HG02840 (cell line): Measurements from ENCODE around the gene SHD.
"Not testable (repeated sequence)": the region's sequence is repeated elsewhere in the genome, so short reads cannot be mapped to it uniquely, and the experiment has no call there.

Experiments
- ATAC-seq: cut with Tn5 transposase; IDR thresholded peaks from one replicate; pipeline ENCODE4 v1.9.1; 2021; ENCODE audit warnings: mild to moderate bottlenecking, moderate library complexity, moderate number of reproducible peaks; ENCODE audit not compliant: unreplicated experiment, low FRiP score

The SHD gene

DNA sequence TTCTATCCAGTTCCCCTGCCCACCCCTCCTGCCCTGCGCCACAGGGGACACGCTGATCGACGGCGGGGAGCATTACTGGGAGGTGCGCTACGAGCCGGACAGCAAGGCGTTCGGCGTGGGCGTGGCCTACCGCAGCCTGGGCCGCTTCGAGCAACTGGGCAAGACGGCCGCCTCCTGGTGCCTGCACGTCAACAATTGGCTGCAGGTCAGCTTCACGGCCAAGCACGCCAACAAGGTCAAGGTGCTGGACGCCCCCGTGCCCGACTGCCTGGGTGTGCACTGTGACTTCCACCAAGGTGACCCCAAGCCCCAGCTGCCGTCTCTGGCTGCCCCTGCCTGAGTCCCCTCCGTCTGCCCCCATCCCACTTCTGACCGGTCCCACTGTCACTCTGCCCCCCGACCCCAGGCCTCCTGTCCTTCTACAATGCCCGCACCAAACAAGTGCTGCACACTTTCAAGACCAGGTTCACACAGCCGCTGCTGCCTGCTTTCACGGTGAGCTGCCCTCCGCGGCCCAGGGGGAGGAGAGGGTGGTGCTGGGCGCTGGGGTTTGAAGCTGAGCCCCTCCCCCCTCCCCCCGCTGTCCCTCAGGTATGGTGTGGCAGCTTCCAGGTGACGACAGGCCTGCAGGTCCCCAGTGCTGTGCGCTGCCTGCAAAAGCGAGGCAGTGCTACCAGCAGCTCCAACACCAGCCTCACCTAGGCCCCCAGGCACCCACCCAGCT, 44.0 kb downstream of the SHD start:
- ATAC-seq: no peak

GRCh38 chr19:4323692-4324091, 44.6 kb downstream of the SHD start:
- ATAC-seq: no peak

GRCh38 chr19:4324228-4324627, 45.2 kb downstream of the SHD start:
- ATAC-seq: no peak

DNA sequence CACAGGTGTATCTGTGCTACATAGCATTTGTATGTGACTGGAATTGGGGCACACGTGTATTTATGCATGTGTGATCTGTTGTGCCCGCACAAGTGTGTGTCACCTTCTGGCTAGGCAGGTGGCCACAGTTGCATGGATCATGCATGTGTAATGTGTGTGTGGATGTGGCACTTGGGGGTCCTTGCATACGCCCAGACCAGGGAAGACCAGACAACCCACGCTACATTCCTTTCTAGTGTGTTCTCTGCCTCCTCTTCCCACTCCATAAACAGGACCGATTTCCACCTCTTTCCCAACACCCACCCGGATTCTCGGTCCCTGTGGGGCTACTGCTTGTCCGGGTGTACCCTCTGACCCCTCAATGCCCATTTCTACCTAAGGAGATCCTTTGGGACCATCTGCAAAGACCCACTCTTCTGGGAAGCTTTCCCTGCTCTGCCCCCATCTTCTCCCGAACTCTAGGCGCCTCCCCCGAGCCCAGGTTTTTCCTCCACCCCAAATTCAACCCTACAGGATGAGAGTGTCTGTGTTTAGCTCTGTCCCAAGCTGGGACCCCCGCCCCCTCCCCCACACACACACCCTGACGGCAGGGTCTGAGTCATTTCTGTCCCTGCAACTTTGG, 47.3 kb downstream of the SHD start:
- ATAC-seq: no peak

DNA sequence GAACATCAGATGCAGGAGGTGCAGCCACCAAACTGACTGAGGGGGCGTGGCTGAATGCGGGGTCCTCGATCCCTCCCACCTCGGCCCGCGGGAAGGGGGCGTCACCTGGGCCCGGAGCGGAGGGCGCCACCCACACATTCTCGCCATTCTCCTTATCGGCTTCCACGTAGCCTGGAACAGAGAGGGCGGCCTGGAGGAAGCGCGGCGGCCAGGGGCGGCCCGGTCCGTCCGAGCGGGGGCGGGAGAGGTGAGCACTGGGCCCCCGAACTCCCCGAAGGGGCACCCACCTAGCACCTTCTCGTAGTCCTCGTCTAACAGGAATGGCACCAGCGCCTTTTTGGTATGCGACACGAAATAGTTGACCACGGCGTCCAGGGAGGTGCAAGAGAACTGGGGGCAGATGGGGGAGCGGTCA, 47.8 kb downstream of the SHD start:
- ATAC-seq: no peak

GRCh38 chr19:4327252-4327876, 48.3 kb downstream of the SHD start:
- no peak for ATAC-seq

- ATAC-seq: peak; percentile 7
These were observed 48.8 kb downstream of the SHD start for GRCh38 chr19:4327877-4328242.

DNA sequence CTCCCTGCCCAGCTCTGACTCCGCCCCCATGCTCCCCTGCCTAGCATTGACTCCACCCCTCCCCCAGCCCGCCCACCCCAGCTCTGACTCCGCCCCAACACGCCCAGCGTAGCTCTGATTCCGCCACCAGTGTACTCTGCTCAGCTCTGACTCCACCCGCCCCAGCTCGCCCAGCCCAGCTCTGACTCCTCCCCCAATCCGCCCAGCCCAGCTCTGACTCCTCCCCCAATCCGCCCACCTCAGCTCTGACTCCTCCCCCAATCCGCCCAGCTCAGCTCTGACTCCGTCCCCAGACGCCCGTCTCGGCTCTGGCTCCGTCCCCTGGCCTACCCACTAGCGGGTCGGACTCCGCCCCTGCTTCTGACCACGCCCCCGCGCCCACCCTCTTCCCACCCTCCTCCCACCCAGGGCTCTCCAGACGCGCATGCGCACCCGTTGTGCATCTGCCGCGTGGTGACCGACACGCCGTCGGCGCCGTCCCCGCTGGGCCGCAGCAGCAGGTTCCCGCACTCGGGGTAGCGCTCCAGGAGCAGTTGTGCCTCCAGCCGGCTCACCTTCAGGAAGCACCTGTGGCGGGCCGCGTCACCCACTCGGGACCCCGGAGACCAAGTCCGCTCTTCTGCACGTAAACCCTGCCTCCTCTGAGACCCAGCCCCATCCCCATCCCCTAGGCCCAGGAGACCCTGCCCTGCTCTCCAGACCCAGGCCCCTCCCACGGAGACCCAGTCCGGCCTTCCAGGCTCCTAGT, 49.4 kb downstream of the SHD start:
- ATAC-seq: peak; percentile 73

- ATAC-seq: not testable (repeated sequence)
These were observed 50.1 kb downstream of the SHD start for GRCh38 chr19:4328991-4329681.

DNA sequence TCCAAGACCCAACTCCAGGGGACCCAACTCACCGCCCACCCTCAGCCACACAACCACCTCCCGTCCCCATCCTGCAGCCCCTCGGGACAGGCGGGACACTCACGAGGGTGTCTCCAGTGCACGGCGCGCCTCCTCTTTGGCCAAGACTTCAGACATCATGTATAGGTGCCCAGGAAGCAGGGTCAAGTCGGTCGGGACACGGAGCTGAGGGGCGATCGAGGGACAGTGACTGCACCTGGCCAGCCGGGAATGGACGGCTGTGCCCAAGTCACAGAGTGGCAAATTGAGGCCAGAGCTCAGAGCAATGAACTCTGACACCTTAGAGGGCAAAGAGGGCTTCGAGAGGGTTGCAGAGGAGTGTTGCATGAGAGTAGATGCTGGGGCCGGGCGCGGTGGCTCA, 50.8 kb downstream of the SHD start:
- ATAC-seq: no peak

DNA sequence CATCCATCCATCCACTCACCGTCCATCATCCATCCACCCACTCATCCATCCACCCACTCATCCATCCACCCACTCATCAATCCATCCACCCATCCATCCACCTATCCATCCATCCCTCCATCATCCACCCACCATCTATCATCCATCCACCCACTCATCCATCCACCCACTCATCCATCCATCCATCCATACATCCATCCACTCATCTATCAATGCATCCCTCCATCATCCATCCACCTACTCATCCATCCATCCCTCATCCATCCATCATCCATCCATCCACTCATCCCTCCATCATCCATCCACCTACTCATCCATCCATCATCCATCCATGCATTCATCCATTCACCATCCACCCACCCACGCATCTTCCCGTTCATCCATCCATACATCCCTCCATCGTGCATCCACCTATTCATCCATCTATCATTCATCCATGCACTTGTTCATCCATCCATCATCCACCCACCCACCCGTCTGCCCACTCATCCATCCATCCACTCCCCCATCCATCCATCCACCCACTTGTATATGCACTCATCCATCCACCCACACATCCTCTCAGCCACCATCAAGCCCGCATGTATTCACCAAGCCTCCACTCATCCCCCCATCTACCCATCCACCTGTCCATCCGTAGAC, 56.0 kb downstream of the SHD start:
- ATAC-seq: no peak

DNA sequence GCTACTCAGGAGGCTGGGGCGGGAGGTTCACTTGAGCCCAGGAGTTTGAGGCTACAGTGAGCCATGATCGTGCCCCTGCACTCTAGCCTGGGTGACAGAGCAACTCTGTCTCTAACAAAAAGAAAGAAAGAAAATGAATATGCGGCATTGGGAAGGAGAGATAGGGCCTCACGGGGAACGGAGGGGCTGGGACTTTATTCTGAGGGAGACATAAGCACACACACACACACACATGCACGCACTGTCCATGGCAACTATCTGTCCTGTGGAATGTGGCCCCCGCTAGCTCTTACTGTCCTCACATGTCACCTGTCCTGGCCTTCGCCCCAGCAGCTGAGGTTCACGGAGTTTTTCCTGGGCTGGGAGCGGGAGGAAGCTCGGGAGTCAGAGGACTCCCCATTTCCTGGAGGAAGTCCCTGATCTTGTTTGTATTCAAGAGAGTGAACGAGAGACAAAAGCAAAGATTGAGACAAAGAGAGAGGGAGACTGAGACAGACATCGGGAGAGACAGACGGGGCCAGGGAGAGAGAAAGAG, 58.9 kb downstream of the SHD start:
- ATAC-seq: no peak

DNA sequence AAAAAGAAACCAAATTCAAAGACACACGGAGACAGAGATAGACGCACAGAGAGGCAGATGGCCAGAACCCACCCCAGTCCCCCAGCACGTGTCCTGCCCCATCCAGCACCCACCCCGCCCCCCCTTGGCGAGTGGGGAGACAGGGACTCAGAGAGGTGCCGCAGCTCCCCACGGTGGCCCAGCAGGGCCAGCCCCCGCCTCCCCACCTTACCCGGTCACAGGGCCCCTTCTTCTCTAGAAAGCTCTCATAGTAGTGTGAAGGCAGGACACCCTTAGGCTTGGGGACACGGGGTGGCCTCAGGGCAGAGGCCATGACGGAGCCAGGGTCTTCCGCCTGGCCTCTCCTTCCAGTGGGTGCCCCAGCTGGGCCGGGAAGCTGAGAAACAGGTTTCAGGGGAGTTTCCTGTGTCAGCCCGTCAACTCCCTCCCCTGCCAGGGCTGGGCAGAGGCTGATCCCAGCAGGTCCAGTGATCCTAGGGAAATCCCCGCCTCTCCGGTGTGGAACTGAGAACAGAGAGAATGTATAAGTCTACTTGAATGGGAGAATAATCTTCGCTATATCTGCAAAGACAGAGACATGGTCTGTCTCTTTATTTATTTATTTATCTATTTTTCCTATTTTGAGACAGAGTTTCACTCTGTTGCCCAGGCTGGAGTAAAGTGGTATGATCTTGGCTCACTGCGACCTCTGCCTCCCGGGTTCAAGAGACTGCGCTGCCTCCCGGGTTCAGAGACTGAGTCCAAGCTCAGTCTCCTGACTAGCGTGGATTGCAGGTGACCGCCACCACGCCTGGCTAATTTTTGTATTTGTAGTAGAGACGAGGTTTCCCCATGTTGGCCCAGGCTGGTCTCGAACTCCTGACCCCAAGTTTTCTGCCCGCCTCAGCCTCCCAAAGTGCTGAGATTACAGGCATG, 59.6 kb downstream of the SHD start, which contains the start of gene STAP2:
Gene STAP2 (minus strand): TSS at position 387 of the 915 bp plus-strand sequence. CDS start 74 bp downstream, at position 313.
- ATAC-seq: no peak
